ENCODE measurements around the gene CATSPERZ. TPM values are rescaled to one million over a fixed set of nuclear protein-coding genes. Genes with fewer than 3 reads are reported as not detected.

Gene CATSPERZ
- total and polyA plus RNA-seq, 9 of the 15 experiments (the other 6 are each of a cell fraction or from before 2014, with no cell fraction given) = 0.86 to 8.5 (median 3.5) TPM

- TF ChIP-seq ATF1 (CRISPR knock-in tag; IDR thresholded peaks at IDR 0.05) (no peak), ATF1 (tag; IDR thresholded peaks at IDR 0.05) (no peak), ZBTB17 (CRISPR knock-in tag; IDR thresholded peaks at IDR 0.05) (peak; percentile 16; the same call in 1 of the 2 replicates), MAFK (IDR thresholded peaks at IDR 0.05; ENCODE audit: low read length) (no peak), NCOA4 (IDR thresholded peaks at IDR 0.05; ENCODE audit: partially characterized antibody) (no peak), TFAP4 (CRISPR knock-in tag; IDR thresholded peaks at IDR 0.05; ENCODE audit: borderline replicate concordance) (peak; percentile 41; the same call in 1 of the 2 replicates), CTBP1 (IDR thresholded peaks at IDR 0.05; ENCODE audit: borderline replicate concordance) (peak; percentile 51; the same call in 1 of the 2 replicates), SIN3A (IDR thresholded peaks at IDR 0.05; ENCODE audit: borderline replicate concordance in 2 of 2, control insufficient read depth in 1 of 2, low read depth in 2 of 2, low read length in 2 of 2) (0 out of 4 replicates have a peak, but pooled peaks of 1 of the 2 experiments have one; percentile 49), E2F6 (IDR thresholded peaks at IDR 0.05; ENCODE audit: borderline replicate concordance in 1 of 2, extremely low read depth in 1 of 2, insufficient read depth in 1 of 2, insufficient read length in 1 of 2, low read depth in 1 of 2, low read length in 1 of 2, poor library complexity in 1 of 2, severe bottlenecking in 1 of 2) (peak in 1 of 2 experiments; percentile 13), TAL1 (IDR thresholded peaks at IDR 0.05) (no peak), ATF3 (IDR thresholded peaks at IDR 0.05) (no peak), ATF3 (CRISPR knock-in tag; conservative IDR thresholded peaks at IDR 0.05) (no peak), POLR2B (IDR thresholded peaks at IDR 0.05; ENCODE audit: low read depth, partially characterized antibody) (peak; percentile 69), SMARCC2 (IDR thresholded peaks at IDR 0.05; ENCODE audit: low read depth) (no peak), FOXO4 (CRISPR knock-in tag; IDR thresholded peaks at IDR 0.05) (no peak), STAG1 (CRISPR knock-in tag; IDR thresholded peaks at IDR 0.05; ENCODE audit: borderline replicate concordance) (no peak), ZNF586 (CRISPR knock-in tag; conservative IDR thresholded peaks at IDR 0.05) (no peak), E2F5 (CRISPR knock-in tag; IDR thresholded peaks at IDR 0.05) (no peak), TCF7L2 (IDR thresholded peaks at IDR 0.05; ENCODE audit: low read depth, low read length) (no peak), TAF1 (IDR thresholded peaks at IDR 0.05; ENCODE audit: control insufficient read depth, extremely low read depth, insufficient read depth, low read length, severe bottlenecking) (peak; percentile 55)
Measured at GRCh38 chr11:64252003-64252872, 47.9 kb upstream of the CATSPERZ start (continued).
